GM23248 (cell line): Measurements from ENCODE around the gene MVB12B. TPM values are rescaled to one million over a fixed set of nuclear protein-coding genes. Genes with fewer than 3 reads are reported as not detected.

Experiments
- DNase-seq: peaks from one replicate; pipeline ENCODE4 v3.0.0-alpha.2; 2015
- H2AFZ ChIP-seq: fragments of 200-600 bp; sonication (generic); 2 replicates; pipeline ENCODE4 v1.6.1; 2016; ENCODE audit warnings: antibody characterized with exemption
- H3F3A ChIP-seq: fragments of 200-600 bp; sonication (generic); 2 replicates; pipeline ENCODE4 v1.6.1; 2016; ENCODE audit warnings: mild to moderate bottlenecking, antibody characterized with exemption, mixed run types; ENCODE audit not compliant: insufficient read depth
- H3K27ac ChIP-seq: fragments of 200-600 bp; sonication (generic); 2 replicates; pipeline ENCODE4 v1.5.1; 2016; ENCODE audit warnings: mild to moderate bottlenecking
- H3K27me3 ChIP-seq: fragments of 200-600 bp; sonication (generic); replicated peaks from 2 replicates; pipeline ENCODE4 v1.6.1; 2016; ENCODE audit warnings: mild to moderate bottlenecking; ENCODE audit not compliant: insufficient read depth
- H3K36me3 ChIP-seq: fragments of 200-600 bp; sonication (generic); 2 replicates; pipeline ENCODE4 v1.6.1; 2016; ENCODE audit warnings: low read depth, mild to moderate bottlenecking
- H3K4me1 ChIP-seq: fragments of 200-600 bp; sonication (generic); 2 replicates; pipeline ENCODE4 v1.6.1; 2016; ENCODE audit warnings: mild to moderate bottlenecking; ENCODE audit not compliant: insufficient read depth
- H3K4me2 ChIP-seq: fragments of 200-600 bp; sonication (generic); one replicate; pipeline ENCODE4 v1.6.1; 2016; ENCODE audit warnings: mild to moderate bottlenecking; ENCODE audit not compliant: unreplicated experiment
- H3K4me3 ChIP-seq: fragments of 200-600 bp; sonication (generic); 2 replicates; pipeline ENCODE4 v1.5.1; 2016; ENCODE audit warnings: mild to moderate bottlenecking
- H3K79me2 ChIP-seq: fragments of 200-600 bp; sonication (generic); 2 replicates; pipeline ENCODE4 v1.6.1; 2016; ENCODE audit warnings: mild to moderate bottlenecking; ENCODE audit not compliant: insufficient read depth
- H3K9ac ChIP-seq: fragments of 200-600 bp; sonication (generic); 2 replicates; pipeline ENCODE4 v1.6.1; 2016; ENCODE audit warnings: mild to moderate bottlenecking
- H3K9me2 ChIP-seq: fragments of 200-600 bp; sonication (generic); 2 replicates; pipeline ENCODE4 v1.6.1; 2016; ENCODE audit warnings: mixed run types, mild to moderate bottlenecking, moderate library complexity; ENCODE audit not compliant: insufficient read depth
- H3K9me3 ChIP-seq: fragments of 200-600 bp; sonication (generic); one replicate; pipeline ENCODE4 v1.6.1; 2017; ENCODE audit warnings: low read depth
- H4K20me1 ChIP-seq: fragments of 200-600 bp; sonication (generic); 2 replicates; pipeline ENCODE4 v1.6.0; 2016; ENCODE audit not compliant: insufficient read depth
- EZH2 ChIP-seq: fragments of 200-600 bp; sonication (generic); IDR thresholded peaks from 2 replicates; pipeline ENCODE4 v1.6.1; 2018; ENCODE audit warnings: antibody characterized with exemption, mild to moderate bottlenecking; ENCODE audit not compliant: insufficient read depth, poor library complexity, severe bottlenecking
- EZH2phosphoT487 ChIP-seq: fragments of 200-600 bp; sonication (generic); IDR thresholded peaks from 2 replicates; pipeline ENCODE4 v1.6.1; 2018; ENCODE audit warnings: antibody characterized with exemption, moderate library complexity, mild to moderate bottlenecking, low read depth; ENCODE audit not compliant: insufficient read depth
- WGBS, 2 experiments: methylation state at CpG; one replicate each; pipeline ENCODE4 v1.1.6; 2015 to 2017; ENCODE audit warnings: low lambda C conversion rate in 2 of 2, low coverage in 1 of 2; ENCODE audit errors: missing lambda C conversion rate in 2 of 2; 5-methylcytosine and 5-hydroxymethylcytosine counted together
- in situ Hi-C: fragments of 300-500 bp; cut with MboI; formaldehyde crosslinking; loops from 2 replicates; pipeline ENCODE4 v1.15.0; 2020
- polyA plus RNA-seq: library from polyadenylated mRNA; unstranded; fragments of >200 nt; fragmentation: Nextera tagmentation; extraction: Ambion mirVana; gene quantifications from 2 replicates; pipeline ENCODE4 v1.2.1, GENCODE V29; 2016
- total RNA-seq: library from RNA; depleted of rRNA; stranded (reverse); fragments of >200 nt; shearing (Covaris generic); gene quantifications from 2 replicates; pipeline ENCODE4 v1.2.3, GENCODE V29; 2014

MVB12B gene
- total and polyA plus RNA-seq, 2 experiments from 2014 or later = 2.4 to 5.5 TPM

DNA sequence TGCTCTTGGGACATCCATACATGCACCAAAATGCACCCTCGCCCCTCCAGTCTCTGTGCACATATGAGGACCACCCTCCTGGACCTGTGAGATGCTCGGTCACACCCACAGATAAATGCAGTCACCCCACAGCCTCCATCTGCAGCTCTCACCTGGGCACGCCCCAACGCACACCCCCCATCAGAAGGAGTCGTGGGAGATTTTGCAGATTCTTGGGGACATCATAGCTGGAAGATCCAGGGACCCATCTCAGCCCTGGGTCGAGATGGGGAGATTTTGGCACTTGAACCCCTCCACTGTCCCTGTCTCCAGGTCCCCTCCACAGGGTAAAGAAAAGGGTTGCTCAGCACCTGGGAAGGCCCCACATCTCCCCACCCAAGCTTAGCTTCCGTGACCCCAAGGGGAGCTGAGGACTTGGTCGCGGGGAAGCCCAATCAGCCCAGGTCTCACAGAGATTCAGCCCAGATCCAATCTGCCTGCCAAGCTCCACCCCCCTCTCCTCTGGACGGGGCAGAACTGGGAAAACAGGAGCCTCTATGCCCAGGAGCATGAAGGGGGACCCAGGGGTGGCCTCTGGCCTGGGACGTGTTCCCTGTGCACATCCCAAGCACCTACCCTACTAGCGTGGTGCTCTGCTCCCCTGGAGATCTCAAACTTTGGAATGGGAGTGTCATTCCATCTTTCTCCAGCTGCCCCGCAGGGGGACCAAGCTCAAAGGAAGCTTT is 197.9 kb downstream of the MVB12B start:
- no peak for DNase-seq
- Histone ChIP-seq H3K4me1 (peaks cover 6% of the 10 kb centered on the region; the same call in 1 of the 2 replicates), H3F3A (no peaks in the 10 kb centered on the region), H3K27me3 (peaks cover 15% of the 10 kb centered on the region; the same call in 1 of the 2 replicates), H3K9me3 (no peaks in the 10 kb centered on the region), H3K9ac (no peak overlapping the region), H3K36me3 (no peaks in the 10 kb centered on the region), H3K4me3 (no peak overlapping the region), H3K4me2 (no peak overlapping the region), H2AFZ (no peak overlapping the region), H3K9me2 (no peaks in the 10 kb centered on the region), H3K27ac (no peak overlapping the region), H3K79me2 (no peaks in the 10 kb centered on the region), H4K20me1 (no peaks in the 10 kb centered on the region)
- in situ Hi-C loops = no loop called here
- WGBS, 2 experiments = 85 to 89% methylated on average over 12 to 13 of the region's 13 CpGs
- TF ChIP-seq EZH2 (no peak), EZH2phosphoT487 (no peak)

DNA sequence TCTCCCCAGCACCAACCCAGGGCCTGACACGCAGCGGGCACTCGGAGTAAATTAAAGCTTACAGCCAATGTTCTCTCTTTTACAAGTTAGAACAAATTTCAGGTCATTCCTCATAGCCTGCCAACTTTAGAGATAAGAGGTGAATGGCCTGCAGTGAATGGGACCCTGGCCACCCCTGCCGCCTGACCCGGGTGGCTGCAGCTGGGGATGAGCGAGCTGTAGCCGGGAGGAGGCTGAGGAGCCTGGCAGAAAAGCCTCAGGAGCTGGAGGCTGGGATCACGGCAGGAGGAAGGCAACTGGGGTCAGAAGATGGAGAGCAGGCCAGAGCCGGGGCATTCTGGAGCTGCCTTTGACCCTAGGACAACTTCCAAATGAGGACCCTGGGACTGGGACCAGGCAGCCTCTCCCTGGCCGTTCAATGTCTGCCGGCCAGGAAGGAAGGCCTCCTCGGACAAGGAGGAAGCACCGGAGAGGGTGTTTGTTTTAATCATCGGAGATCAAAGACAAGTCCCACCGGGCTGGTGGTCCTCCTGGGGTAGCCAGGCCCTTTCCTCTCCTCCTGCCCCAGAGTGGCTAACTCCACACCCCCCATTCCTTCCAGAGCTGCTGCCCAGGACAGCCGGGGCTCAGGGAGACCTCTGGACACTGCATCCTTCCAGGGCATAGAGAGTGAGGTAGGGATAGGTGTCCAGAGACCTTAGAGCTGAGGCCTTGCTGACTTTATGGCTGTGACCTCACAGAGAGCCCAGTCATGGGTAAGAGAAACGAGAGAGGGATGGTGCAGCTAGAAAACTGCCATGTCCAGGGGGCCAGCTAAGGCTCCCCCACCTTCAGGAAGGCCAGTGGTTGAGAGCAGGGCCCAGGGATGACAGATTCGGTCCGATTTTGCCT is 199.8 kb downstream of the MVB12B start:
- no peaks in the 10 kb centered on the region for H3K36me3 ChIP-seq
- 81 to 87% methylated on average over 19 of the region's 19 CpGs for WGBS, 2 experiments
- no peak overlapping the region for H3K4me3 ChIP-seq
- H3K79me2 ChIP-seq = no peaks in the 10 kb centered on the region
- no peaks in the 10 kb centered on the region for H3F3A ChIP-seq
- H3K9me2 ChIP-seq = no peaks in the 10 kb centered on the region
- TF ChIP-seq EZH2 (no peak), EZH2phosphoT487 (no peak)
- H3K4me1 ChIP-seq = peaks cover 6% of the 10 kb centered on the region; the same call in 1 of the 2 replicates
- H3K4me2 ChIP-seq = no peak overlapping the region
- no peak overlapping the region for H3K27ac ChIP-seq
- H3K27me3 ChIP-seq = peaks cover 6% of the 10 kb centered on the region; the same call in 1 of the 2 replicates
- no peaks in the 10 kb centered on the region for H4K20me1 ChIP-seq
- H3K9me3 ChIP-seq = no peaks in the 10 kb centered on the region
- DNase-seq = no peak
- in situ Hi-C loops = no loop called here
- no peak overlapping the region for H3K9ac ChIP-seq
- no peak overlapping the region for H2AFZ ChIP-seq

DNA sequence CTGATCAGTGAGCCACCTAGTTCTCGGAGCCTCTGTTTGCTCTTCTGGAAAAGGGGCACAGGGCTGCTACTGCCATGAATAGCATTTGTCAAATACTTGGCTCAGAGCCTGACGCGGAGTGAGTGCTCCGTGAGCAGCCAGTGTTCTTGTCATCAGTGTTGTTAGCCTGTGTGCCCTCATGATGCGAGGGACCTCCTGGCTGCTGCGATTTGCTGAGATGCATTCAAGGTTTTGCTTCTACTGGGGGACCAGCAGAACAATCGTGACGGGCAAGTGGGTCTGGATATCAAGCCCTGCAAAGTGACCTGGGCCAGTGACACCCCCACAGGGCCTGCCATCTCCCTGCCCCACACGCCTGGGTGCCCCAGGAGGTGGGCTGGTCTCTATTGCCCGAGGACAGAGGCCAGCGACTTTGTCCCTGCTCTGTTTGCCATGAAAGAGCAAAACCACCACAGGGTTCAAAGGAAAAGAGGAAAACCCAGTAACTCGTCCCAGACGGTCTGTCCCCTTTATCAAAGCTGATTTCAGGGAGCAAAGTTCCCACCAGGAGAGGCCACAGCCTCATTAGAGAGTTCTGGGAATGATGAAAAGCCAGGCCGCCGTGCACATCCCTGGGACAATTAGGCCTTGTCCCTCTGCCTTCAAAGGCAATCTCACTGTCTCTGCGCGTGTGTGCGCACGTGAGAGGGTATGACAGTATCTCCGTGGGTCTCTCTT is 200.6 kb downstream of the MVB12B start:
- Histone ChIP-seq H3K4me1 (peaks cover 6% of the 10 kb centered on the region; the same call in 1 of the 2 replicates), H3K9ac (no peak overlapping the region), H3K27ac (no peak overlapping the region), H3K27me3 (peaks cover 12% of the 10 kb centered on the region; the same call in 1 of the 2 replicates), H3K9me2 (no peaks in the 10 kb centered on the region), H3K79me2 (no peaks in the 10 kb centered on the region), H2AFZ (no peak overlapping the region), H3F3A (no peaks in the 10 kb centered on the region), H3K4me3 (no peak overlapping the region), H3K4me2 (no peak overlapping the region), H4K20me1 (no peaks in the 10 kb centered on the region), H3K9me3 (no peaks in the 10 kb centered on the region), H3K36me3 (no peaks in the 10 kb centered on the region)
- in situ Hi-C loops = no loop called here
- 83 to 86% methylated on average over 18 to 20 of the region's 20 CpGs for WGBS, 2 experiments
- no peak for TF ChIP-seq EZH2phosphoT487
- DNase-seq = no peak

DNA sequence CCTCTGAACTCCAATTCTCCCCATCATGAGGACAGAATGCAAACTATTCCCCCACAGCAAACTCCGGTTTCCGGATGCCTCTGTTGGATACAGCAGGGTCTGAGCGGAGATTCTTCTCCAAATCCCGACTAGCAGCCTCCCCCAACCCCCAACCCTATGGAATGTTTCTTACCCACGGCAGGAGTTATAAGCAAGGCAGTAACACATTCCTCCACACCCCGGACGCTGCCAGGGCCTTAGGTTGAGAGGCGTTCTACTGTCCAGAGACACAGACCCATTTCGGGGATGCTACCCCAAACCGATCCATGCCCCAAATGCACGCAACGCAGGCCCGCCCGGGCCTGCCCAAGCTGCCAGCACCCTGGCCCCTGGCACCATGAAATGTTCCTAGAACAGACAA is 201.5 kb downstream of the MVB12B start:
- Histone ChIP-seq H3K4me2 (no peak overlapping the region), H3K79me2 (no peaks in the 10 kb centered on the region), H3K4me1 (peaks cover 6% of the 10 kb centered on the region; the same call in 1 of the 2 replicates), H3K9me3 (no peaks in the 10 kb centered on the region), H3K4me3 (no peak overlapping the region), H3F3A (no peaks in the 10 kb centered on the region), H3K27me3 (peaks cover 14% of the 10 kb centered on the region; the same call in 1 of the 2 replicates), H3K36me3 (no peaks in the 10 kb centered on the region), H3K27ac (no peak overlapping the region), H3K9ac (no peak overlapping the region), H2AFZ (no peak overlapping the region), H3K9me2 (no peaks in the 10 kb centered on the region), H4K20me1 (no peaks in the 10 kb centered on the region)
- TF ChIP-seq EZH2 (no peak), EZH2phosphoT487 (no peak)
- no peak for DNase-seq
- in situ Hi-C loops = no loop called here
- 87 to 89% methylated on average over 14 of the region's 14 CpGs for WGBS, 2 experiments
